Measurements from ENCODE around the gene SDC3.

The SDC3 gene

DNA sequence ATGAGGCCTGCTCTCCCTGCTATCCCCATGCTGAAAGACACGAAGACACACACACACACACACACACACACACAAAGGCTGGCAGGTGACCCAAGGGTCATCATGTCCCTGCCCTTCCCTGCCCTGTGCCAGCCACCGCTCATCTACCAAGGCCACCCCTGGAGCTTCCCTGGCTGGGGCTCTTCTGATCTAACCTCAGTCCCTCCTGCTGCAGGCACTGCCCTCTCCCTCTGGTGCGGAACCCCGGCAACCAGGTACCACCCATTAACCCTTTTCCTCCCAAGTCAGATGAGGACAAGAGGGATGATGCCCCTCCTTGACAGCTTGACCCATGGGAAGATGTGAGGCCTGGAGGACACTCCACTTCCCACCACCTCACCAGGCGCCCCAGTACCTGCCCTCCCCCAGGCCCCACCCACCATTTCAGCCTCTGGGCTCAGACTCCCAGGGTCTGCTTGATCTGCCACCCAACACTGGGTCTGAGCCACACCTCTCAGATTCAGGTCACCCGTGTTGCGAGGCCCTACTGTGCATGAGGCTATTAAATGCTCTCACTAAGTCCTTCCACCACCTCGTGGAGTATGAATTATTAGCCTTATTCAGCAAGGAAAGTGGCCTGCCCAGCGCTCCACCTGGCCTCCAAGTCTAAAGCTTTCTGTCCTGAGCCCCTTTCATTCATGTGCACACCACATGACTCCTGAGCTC, 2.5 kb downstream of the SDC3 start:
- Histone ChIP-seq H3K27me3 (replicated peaks; ENCODE audit: control insufficient read depth, insufficient read depth, low read length) (peaks cover 6% of the 10 kb centered on the region), H3K36me3 (ENCODE audit: control insufficient read depth, insufficient read depth, low read length) (no peaks in the 10 kb centered on the region), H3K4me3 (replicated peaks; ENCODE audit: low read depth, low read length) (no peak overlapping the region)
- no peak for DNase-seq (ENCODE audit: extremely low read depth, insufficient read length)
- TF ChIP-seq, protein P1, sequence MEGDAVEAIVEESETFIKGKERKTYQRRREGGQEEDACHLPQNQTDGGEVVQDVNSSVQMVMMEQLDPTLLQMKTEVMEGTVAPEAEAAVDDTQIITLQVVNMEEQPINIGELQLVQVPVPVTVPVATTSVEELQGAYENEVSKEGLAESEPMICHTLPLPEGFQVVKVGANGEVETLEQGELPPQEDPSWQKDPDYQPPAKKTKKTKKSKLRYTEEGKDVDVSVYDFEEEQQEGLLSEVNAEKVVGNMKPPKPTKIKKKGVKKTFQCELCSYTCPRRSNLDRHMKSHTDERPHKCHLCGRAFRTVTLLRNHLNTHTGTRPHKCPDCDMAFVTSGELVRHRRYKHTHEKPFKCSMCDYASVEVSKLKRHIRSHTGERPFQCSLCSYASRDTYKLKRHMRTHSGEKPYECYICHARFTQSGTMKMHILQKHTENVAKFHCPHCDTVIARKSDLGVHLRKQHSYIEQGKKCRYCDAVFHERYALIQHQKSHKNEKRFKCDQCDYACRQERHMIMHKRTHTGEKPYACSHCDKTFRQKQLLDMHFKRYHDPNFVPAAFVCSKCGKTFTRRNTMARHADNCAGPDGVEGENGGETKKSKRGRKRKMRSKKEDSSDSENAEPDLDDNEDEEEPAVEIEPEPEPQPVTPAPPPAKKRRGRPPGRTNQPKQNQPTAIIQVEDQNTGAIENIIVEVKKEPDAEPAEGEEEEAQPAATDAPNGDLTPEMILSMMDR (IDR thresholded peaks at IDR 0.05; ENCODE audit: insufficient read depth, low read length, poor library complexity, severe bottlenecking): no peak

DNA sequence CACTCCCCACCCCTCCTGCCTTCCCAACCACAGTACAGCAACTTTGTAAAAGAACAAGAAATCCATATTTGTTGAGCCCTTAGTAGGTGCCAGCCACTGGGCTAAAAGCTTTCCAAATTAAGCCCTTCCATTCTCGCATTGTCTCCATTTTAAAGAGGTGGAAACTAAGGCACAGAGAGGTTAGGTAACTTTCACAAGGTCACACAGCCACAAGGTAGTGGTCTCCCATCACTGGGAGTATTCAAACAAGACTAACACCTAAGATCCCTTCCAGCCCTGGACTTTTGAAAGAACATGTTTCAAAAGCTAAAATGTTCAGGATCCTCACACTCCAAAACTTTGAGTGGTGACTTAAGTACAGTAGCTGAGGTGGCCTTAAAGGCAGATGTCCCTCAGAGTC, 3.2 kb downstream of the SDC3 start:
- no peak for DNase-seq (ENCODE audit: extremely low read depth, insufficient read length)
- H3K4me3 ChIP-seq (replicated peaks; ENCODE audit: low read depth, low read length): no peak overlapping the region
- H3K27me3 ChIP-seq (replicated peaks; ENCODE audit: control insufficient read depth, insufficient read depth, low read length): peaks cover 4% of the 10 kb centered on the region; the same call in 1 of the 2 replicates
- no peaks in the 10 kb centered on the region for H3K36me3 ChIP-seq (ENCODE audit: control insufficient read depth, insufficient read depth, low read length)
- TF ChIP-seq, protein P1 (IDR thresholded peaks at IDR 0.05; ENCODE audit: insufficient read depth, low read length, poor library complexity, severe bottlenecking): no peak

DNA sequence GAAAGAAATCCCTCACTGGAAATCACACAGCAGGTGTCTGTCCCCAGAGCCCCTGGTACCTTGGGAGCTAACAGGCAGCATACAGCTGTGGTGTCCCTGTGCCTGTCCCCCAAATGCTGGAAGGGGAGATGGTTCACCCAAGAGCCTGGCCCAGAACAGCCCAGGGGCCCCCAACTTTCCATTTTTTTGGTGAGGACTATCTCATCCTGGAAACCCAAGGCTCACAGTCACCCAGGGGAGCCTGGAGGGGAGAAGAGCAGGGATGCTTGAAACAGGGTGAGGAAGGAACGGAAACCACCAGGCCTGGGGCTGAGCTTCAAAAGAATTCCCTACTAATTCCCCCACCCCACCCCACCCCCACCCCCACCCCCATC, 3.6 kb downstream of the SDC3 start:
- H3K4me3 ChIP-seq (replicated peaks; ENCODE audit: low read depth, low read length): no peak overlapping the region
- TF ChIP-seq, protein P1 (IDR thresholded peaks at IDR 0.05; ENCODE audit: insufficient read depth, low read length, poor library complexity, severe bottlenecking): no peak
- no peak for DNase-seq (ENCODE audit: extremely low read depth, insufficient read length)
- H3K36me3 ChIP-seq (ENCODE audit: control insufficient read depth, insufficient read depth, low read length): no peaks in the 10 kb centered on the region
- H3K27me3 ChIP-seq (replicated peaks; ENCODE audit: control insufficient read depth, insufficient read depth, low read length): peaks cover 4% of the 10 kb centered on the region; the same call in 1 of the 2 replicates

DNA sequence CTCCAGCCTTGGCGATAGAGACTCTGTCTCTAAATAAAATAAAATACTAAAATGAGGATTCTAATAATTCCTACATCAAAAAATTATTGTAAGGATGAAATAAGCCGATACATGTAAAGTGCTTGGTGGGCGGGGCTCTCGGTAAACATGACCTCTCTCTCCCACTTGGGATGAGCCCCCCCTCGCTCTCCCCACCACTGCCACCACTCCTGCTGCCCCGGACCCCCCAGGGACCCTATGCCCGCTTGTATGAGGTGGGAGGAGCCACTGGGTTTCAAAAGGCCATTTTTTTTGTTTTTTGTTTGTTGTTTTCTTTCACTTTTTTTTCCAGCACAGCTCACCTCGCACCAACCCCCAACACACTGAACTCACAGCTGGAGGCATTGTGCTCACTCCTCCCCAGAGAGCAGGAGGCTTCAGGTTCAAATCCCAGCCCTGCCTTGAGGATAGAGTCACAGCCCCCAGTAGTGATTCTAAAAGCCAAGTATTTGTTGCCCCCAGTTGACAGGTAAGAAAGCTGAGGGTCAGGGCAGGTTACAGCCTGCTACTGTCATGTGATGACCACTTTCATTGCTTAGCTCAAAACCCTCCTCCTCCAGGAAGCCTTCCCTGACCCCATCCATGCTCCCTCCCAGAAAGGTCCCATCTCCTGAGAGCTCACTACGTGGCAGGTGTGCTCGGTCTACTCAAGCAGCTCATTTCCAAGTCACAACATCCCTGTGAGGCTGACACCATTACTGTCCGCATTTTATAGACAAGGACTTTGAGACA, 4.2 kb downstream of the SDC3 start:
- H3K27me3 ChIP-seq (replicated peaks; ENCODE audit: control insufficient read depth, insufficient read depth, low read length): peaks cover 4% of the 10 kb centered on the region; the same call in 1 of the 2 replicates
- DNase-seq (ENCODE audit: extremely low read depth, insufficient read length): no peak

DNA sequence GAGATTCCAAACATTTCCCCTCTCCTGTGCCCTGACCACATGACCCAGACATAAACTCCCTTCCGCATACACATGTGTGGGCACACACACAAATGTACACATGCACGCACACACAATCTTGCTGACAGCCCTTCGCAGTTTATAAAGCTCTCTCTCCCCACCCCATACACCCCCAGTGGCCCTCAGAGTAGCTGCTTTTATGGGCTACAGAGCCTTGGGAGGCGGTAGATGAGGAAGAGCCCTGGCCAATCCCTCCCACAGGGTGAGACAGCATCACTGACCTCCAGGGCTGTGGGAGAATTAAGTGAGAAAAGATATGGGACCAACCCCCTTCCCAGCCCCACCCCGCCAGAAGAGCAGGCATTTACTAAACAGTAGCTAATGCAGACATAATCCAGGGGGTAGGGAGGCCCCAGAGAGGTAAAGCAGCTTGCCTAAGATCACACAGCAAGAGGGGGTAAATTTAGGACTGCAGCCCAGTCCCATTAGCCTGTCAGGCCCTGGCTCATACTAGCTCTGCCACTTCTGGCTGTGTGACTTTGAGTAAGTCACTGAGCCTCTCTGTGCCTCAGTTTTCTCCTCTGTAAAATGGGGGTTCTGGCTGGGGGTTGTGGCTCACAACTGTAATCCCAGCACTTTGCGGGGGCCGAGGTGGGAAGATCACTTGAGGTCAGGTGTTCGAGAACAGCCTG, 5.1 kb downstream of the SDC3 start:
- TF ChIP-seq, protein P1 (IDR thresholded peaks at IDR 0.05; ENCODE audit: insufficient read depth, low read length, poor library complexity, severe bottlenecking): no peak
- DNase-seq (ENCODE audit: extremely low read depth, insufficient read length): no peak
- H3K27me3 ChIP-seq (replicated peaks; ENCODE audit: control insufficient read depth, insufficient read depth, low read length): peaks cover 2% of the 10 kb centered on the region; the same call in 1 of the 2 replicates
- H3K36me3 ChIP-seq (ENCODE audit: control insufficient read depth, insufficient read depth, low read length): no peaks in the 10 kb centered on the region
- no peak overlapping the region for H3K4me3 ChIP-seq (replicated peaks; ENCODE audit: low read depth, low read length)

More for the DNA sequence above, 4.2 kb downstream of the SDC3 start:
- no peak overlapping the region for H3K4me3 ChIP-seq (replicated peaks; ENCODE audit: low read depth, low read length)
- TF ChIP-seq, protein P1 (IDR thresholded peaks at IDR 0.05; ENCODE audit: insufficient read depth, low read length, poor library complexity, severe bottlenecking): no peak
- no peaks in the 10 kb centered on the region for H3K36me3 ChIP-seq (ENCODE audit: control insufficient read depth, insufficient read depth, low read length)
